Hepatocyte (in vitro differentiated cells): ENCODE data around the gene SBF2.

Source experiments
- CTCF ChIP-seq: fragments of 200-600 bp; sonication (generic); IDR thresholded peaks from 2 replicates; pipeline ENCODE4 v1.5.1; 2016; ENCODE audit warnings: antibody characterized with exemption, mild to moderate bottlenecking; ENCODE audit not compliant: poor library complexity
- EZH2phosphoT487 ChIP-seq: fragments of 200-600 bp; sonication (generic); IDR thresholded peaks from one replicate; pipeline ENCODE4 v1.6.1; 2018; ENCODE audit warnings: antibody characterized with exemption, mild to moderate bottlenecking, low read depth, moderate library complexity; ENCODE audit not compliant: unreplicated experiment, severe bottlenecking

GRCh38 chr11:9762531-9762930 lies 531.5 kb downstream of the SBF2 start:
- TF ChIP-seq EZH2phosphoT487 (no peak), CTCF (no peak)
